Fibroblast of skin of scalp (primary cell): ENCODE measurements around the gene MC4R.

Experiments
- DNase-seq: peaks from one replicate; pipeline ENCODE4 v3.0.0-alpha.2; 2013

Gene MC4R

GRCh38 chr18:60322591-60322990, 50.0 kb downstream of the MC4R start:
- DNase-seq = peak; percentile 19
